GM12873 (cell line): Measurements from ENCODE around the gene NRM.

ENCODE experiments used
- CTCF ChIP-seq: IDR thresholded peaks from 2 replicates; pipeline ENCODE4 v1.5.1; 2012; ENCODE audit warnings: low read depth, mild to moderate bottlenecking, moderate library complexity, low read length, control low read depth; ENCODE audit not compliant: insufficient read depth; ENCODE audit errors: missing control alignments

The NRM gene

GRCh38 chr6:30682143-30683117 lies 8.4 kb downstream of the NRM start:
- no peak for TF ChIP-seq CTCF

GRCh38 chr6:30681766-30682142 lies 9.0 kb downstream of the NRM start:
- no peak for TF ChIP-seq CTCF

GRCh38 chr6:30679765-30680535 lies 10.8 kb downstream of the NRM start:
- TF ChIP-seq CTCF: no peak

GRCh38 chr6:30678964-30679726 lies 11.6 kb downstream of the NRM start:
- peak; percentile 96 for TF ChIP-seq CTCF

GRCh38 chr6:30676660-30677285 lies 14.0 kb downstream of the NRM start:
- TF ChIP-seq CTCF: no peak

- peak; percentile 78 for TF ChIP-seq CTCF
Observed at GRCh38 chr6:30672445-30673253, 18.1 kb downstream of the NRM start, which contains the start of gene DHX16. TSS of gene DHX16 (minus strand) at chr6:30673006. CDS start at chr6:30672841, 165 bp downstream.
